ENCODE results near the gene CSMD2.
"Not testable (repeated sequence)": the region's sequence is repeated elsewhere in the genome, so short reads cannot be mapped to it uniquely, and the experiment has no call there.

CSMD2 gene

DNA sequence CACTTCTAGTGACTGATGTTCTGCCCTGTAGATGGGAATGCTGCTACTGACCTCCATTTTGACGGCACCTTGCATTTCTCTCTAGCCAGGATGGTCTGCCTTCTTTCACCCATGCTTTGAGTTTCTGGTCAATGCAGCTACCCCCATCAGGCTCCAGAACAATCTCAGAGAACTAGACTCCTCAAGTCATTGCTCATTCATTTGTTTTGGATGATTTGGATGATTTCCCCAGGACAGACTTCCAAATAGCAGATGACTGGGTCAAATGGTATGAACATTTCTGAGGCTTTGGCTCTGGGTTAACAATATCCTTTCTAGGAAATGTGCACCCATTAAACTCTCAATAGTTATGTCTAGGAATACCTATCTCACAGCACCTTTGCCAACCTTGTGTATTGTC is 63.9 kb downstream of the CSMD2 start:
- DNase-seq = no peak

DNA sequence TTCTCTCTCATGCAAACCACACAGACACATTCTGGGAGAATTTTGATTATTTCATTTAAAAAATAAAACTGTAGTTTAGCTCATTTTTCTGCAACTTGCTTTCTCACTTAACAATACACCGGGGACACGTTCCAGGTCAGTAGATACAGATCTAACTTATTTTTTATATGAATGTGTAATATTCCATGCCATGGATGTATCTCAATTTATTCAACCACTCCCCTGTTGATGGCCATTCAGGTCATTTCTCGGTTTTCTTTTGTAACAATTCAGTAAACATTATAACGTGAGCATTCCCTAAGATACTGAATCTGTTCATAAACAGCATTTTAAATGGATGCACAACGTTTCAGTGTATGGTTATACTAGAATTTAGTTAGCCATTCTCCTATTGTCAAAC is 64.7 kb downstream of the CSMD2 start:
- no peak for DNase-seq

DNA sequence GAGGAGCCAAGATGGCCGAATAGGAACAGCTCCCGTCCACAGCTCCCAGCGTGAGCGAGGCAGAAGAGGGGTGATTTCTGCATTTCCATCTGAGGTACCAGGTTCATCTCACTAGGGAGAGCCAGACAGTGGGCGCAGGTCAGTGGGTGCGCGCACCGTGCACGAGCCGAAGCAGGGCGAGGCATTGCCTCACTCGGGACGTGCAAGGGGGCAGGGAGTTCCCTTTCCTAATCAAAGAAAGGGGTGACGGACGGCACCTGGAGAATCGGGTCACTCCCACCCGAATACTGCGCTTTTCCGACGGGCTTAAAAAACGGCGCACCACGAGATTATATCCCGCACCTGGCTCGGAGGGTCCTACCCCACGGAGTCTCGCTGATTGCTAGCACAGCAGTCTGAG is 72.6 kb downstream of the CSMD2 start:
- not testable (repeated sequence) for DNase-seq

DNA sequence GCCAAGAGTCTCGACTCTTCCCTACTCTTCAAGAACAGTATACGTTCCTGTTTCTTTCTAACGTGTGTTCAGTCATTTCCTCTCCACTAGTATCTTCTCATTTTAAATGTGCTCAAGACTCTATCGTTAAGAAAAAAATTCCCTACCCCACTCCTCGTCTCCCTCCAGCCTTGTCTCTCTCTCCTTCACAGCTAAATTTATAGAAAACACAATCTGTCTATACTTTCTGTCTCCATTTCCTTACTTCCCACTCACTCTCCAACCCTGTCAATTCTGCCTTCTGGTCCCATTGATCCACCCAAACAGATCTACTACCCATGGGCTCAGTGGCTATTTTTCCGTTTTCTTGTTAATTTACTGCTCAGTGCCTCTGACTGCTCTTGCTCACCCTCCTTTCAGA is 75.3 kb downstream of the CSMD2 start:
- DNase-seq = no peak

DNA sequence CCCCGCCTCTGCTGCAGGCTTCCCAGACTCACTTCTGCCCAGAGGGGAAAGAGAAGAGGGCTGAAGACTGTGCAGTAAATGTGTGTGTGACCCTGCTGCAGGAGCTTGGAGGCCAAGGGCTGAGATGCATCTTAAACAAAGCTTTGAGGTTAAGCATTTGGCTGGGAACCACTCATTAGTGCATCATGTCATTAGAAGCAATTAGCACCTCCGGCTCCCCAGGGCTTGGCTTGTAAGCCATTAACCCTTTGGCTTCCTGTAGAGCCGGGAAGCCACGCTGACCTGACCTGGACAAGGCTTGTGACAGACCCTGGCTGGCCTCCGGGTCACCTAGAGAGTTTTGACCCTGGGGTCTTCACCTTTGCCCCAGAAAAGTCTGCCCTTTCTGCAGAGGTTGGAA is 77.0 kb downstream of the CSMD2 start:
- no peak for DNase-seq

DNA sequence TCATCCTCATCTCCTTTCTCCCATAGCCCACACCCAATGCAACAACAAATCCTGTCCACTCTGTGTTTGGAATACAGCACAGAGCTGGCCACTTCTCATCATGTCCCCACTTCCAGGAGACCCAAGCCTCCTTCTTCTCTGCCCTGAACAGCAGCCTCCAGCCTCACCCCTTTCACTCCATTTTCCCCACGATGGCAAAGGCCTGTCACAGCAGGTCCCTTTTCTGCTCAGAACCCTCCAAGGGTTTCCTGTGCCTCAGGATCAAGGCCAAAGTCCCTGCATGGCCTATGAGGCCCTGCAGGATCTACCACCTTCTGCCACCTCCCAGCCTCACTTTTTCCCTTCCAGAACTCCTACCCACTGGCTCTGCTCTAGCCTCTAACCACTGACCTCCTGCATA is 78.5 kb downstream of the CSMD2 start:
- no peak for DNase-seq

DNA sequence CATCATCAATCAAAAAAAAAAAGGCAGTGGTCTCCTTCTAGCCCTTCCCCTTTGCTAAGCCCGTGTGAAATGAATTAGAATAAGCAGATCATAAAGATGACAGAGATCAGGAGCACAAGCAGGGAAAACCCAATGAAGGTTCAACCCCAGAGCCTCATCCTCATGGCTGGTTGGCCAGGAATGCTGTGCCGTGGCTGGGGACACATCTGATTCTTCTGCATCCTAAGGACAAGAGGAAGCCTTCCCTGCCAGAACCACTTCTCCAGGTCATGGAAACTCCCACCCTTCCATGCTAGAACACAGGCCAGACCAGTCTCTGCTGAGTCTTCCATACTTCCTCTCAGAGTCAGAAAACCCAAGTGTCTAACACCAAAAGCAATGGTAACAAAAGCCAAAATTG is 81.1 kb downstream of the CSMD2 start:
- no peak for DNase-seq

DNA sequence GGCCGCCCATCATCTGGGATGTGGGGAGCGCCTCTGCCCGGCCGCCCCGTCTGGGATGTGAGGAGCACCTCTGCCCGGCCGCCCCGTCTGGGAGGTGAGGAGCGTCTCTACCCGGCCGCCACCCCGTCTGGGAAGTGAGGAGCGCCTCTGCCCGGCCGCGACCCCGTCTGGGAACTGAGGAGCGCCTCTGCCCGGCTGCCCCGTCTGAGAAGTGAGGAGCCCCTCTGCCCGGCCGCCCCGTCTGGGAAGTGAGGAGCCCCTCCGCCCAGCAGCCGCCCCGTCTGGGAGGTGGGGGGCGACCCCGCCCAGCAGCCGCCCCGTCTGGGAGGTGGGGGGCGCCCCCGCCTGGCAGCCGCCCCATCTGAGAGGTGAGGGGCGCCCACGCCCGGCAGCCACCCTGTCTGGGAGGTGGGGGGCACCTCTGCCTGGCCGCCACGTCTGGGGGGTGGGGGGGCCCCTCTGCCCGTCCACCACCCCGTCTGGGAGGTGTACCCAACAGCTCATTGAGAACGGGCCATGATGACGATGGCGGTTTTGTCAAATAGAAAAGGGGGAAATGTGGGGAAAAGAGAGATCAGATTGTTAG is 82.9 kb downstream of the CSMD2 start:
- DNase-seq = not testable (repeated sequence)

DNA sequence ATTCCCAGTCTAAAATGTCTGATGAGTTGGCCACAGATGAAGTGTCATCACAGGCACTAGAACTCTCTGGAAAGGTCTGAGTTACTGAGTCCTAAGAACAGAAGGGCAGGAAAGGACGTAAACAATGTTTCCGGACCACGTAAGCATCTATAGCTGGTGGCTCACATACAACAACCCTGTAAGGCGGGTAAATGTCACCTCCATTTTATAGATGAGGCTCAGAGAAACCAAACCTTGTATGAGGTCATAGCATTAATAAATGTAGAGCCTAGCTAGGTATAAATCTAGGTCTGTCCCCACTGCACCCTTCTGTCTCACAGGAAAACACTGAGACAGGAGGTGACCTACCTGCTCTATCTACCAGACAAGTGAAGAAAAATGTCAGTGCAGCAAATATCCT is 86.6 kb downstream of the CSMD2 start:
- DNase-seq = no peak

DNA sequence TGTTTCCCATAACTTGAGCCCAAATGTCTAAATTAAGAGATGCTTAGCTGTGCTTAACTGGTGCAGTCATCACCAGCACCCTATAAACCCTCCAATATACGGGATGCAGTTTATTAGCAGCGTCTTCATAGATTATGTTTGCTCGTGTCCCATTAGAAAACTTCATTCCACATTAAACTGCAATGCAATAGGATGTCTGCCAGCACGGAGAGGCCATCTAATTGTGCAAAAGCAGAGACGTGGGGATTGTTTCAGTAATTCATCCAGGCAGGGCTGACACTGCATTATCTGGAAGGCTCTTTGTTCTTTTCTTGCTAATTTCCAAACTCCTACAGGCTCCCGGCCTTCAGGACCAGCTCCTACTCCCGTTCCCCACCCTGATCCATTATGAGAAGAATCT is 89.5 kb downstream of the CSMD2 start:
- DNase-seq = no peak

DNA sequence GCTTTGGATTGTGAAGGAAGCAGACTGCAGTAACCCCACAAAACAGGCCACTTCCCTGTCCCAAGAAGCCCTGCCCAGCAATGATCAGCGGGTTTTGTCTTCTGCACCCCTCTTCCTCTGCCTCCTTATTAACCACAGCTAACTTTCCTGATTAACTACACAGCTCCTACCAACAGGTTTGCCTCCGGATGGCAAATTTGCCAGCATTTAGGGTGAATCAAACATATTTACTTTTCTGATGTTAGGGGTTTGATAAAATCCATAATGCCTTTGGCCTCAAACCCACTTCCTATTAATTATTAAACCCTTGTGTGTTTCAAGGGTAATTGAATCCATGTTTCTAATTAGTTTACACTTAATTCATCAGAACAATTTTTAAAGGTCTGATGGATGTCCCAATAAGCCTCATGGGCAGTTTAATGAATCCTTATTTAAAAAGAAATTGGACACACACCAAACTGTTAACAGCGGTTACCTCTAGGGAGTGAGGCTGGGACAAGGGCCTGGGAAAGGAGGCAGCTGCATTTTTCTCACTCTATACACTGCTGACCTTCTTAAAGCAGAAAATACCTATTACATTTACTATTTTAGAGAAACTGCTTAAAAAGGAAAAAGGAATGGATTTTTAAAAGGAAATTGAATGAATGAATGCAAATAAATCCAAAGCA is 91.9 kb downstream of the CSMD2 start:
- DNase-seq = no peak

DNA sequence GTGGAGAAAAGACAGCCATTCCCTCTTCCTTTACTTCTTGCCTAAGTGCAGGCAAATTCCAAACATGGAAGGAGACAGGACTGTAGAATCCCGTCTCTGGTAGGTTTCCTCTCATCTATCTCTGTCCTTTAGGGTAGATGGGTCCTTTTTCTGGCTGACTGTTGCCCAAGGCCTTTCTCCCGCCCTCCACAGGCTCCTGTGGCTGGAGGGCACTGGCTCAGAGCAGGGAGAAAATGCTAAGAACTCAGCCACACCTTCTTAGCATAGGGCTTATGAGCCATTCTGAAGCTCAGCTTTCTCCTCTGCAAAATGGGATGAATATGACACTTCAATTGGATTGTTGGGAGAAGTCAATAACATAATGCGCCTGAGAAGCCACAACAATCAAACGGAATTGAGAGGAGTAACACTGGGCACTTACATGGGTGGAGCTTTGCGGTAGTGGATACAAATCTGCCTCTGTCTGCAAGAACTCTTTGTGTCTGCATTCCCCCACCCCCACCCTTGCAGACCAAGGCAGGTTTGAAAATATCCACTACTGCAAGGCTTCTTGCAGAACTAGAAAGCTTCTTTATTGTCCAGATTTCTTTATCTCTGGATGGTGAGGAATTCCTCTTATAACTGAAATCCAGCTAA is 94.7 kb downstream of the CSMD2 start:
- DNase-seq = no peak

DNA sequence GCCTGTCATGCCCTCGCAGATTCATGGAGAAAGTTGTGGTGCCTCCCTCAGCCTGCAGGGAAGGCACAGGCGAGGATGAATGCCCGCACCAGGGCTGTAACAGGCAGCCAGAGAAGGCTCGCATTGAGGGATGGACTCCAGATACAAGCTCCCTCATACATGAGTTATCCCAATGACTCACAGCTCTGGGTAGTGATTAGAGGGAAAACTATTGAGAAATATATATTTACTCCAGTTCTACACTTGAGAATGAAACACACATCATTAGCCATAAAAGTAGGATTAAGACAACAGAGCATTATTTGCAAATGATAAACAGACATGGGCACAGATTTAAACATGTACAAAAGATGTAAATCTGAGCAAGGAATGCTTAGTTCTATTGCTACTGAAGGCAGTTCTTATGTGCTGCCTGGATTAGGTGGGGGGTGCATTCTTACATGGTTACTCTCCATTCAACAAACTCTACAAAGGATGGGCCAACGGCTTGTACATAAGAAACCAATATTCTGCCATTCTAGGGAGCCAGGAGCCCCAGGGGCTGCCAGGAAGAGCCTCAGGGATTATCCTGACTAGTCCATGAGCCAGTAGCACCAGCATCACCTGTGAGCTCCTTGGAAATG is 97.9 kb downstream of the CSMD2 start:
- no peak for DNase-seq

DNA sequence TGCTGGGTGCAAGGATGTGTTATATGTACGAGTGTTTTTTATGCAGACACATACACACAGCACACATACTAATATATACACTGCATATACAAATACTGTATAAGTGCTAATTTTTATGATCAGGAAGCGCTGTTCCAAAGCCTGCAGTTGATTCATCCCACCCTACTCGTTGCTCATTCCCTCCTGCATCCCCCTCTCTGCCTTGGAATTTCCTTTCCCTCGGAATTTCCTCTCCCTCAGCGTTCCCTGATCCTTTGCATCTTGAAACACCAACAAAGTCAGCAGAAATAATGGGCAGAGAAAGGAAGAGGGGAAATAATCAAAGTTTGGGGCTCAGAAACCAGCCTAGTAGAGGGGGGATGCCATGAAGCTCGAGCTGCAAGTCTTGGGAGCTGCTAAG is 98.9 kb downstream of the CSMD2 start:
- DNase-seq = no peak

DNA sequence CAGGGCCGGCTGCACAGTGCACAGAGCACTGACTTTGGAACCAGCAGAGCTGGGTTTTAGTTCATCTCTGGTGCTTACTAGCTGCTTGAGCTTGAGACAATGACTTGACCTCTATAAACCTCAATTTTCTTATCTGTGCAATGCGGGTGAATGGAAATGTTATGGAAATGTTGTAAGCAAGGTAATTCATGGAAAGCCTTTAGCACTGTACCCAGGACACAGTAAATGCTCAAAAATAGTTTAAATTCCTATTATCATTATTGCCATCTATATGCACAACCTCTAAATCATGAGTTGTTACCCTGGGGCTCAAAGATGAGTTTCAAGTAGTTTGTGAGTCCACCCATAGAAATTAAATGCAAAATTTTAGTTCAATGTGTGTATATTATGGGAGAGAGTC is 99.5 kb downstream of the CSMD2 start:
- no peak for DNase-seq

DNA sequence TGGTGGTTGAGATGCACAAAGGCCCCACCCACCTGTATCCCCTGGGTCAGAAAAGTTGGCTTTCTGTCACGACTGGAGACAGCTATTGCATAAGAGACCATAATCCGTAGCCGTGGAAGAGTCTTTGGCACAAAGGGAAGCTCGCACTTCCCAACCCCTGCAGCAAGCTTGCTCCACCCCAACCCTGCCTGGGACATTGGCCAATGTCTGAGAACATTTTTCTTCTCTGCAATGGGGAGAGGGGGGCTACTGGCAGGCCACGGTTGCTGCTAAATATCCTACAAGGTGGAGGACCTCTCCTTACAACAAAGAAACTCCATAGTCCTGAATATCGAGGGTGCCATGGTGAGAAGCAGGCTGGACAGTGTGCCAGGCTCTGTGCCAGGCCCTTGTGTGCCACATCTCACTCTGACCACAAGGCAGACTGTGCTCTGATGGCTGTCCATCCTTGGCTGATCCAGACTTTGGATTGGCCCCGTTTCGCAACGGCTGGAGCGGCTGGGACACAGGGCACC is 104.1 kb downstream of the CSMD2 start:
- no peak for DNase-seq

DNA sequence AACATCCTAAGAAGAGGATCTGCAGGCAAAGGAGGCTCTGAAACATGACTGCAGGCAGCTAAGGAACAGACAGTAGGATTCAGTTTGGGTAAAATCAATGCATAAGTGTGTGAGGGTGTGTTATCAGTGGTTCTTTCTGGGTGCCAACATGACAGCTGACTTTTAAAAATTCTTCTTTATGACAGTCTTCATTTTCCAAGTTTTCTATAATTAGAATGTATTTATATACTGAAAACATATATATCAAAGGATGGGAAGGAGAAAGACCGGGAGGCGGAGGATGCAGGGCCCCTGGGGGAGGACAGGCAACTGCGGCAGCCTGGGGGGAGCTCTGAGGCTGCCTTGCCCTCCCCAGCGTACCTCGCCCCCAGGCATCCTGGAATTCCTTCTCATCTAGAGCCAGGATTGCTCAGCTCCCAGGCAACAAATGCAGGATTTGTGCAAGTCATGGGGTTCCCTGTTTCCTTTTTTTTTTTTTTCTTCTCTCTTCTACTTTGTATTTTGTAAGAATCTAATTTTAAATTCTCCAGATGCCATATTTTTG is 104.8 kb downstream of the CSMD2 start:
- no peak for DNase-seq

DNA sequence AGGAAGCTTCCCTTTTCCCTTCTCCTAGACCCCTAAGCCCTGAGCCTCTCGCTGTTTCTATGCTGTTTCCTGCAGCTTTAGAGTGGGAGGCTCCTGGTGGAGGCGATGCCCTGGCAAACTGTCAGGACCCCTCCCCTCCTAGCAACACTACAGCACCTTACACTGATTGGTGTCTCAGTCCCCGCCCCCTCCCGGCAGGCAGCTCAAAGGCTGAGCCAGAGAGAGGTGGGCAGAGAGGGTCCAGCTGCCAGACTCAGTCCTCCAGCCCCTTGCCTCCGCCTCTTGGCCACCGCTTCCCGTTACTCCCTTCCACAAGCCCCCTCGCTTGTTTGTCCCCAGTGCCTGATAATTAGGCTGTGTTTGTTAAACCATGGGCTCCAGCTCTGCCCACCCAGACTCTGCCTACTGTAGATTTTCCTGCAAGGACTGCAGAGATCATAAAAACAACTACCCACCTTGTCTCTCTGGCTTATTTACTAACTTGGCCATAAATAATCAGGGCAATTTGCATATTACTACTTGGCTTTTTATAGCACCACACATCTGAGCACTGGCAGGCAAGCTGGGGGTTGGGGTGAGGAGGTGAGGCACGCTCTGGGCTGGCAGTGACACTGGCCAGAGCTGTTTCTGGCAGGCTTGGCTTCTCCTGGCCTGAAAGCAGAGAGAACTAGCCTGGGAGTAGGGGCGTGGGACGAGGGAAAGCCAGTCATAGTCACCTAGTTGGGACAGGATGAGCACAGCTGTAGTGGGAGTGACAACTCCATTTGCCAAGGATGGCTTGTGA is 107.5 kb downstream of the CSMD2 start:
- no peak for DNase-seq

DNA sequence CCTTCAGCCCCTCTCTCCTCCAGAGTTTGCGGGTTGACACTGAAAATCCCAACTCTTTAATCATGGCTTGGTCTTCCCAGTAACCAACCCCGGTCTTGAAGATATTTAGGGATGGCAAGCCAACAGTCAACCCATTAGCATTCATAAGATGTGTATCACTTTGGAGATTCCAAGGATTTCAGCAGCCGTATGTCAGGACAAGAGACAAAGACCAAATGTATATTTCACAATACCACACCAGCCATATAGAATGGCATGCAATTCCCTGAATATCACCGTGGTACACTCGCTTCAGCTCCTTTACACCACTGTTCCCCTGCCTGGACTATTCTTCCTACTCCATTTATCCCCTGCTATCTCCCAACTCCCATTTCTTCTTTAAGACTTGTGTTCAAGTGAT is 109.2 kb downstream of the CSMD2 start:
- no peak for DNase-seq

DNA sequence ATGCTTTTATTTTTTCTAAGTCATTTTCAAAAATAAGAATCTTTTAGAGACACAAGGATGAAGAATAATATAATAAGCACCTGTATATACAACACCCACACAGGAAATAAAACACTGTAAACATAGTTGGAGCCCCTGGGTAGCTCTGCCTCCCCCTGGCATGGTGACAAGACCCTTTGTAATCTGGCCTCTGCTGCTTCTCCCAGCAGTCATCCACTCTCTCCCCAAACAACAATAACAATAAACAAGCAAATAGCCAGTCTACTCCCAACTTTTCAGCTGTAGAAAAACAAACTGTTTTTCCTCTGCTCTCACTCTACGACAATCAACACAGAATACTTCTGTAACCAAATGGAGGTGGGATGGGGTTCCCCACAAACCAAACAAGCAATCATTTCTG is 110.1 kb downstream of the CSMD2 start:
- DNase-seq = no peak

DNA sequence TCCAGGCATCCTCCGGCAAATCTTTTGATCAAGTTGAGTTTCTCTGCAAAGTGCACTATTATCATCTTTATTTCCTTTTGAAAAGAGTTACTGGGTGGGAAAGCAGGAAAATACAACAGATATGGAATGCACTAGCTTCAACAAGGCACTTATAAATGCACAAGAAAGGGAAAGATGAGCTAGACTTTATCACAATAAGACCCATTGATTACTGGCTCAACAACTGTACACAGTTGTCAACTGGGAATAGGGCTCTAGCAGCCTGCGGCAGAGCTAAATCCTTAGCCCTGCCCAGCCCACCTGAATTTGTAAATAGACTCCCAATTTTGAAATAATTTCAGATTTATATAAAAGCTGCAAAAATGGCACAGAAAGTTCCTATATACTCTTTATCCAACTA is 111.4 kb downstream of the CSMD2 start:
- no peak for DNase-seq

DNA sequence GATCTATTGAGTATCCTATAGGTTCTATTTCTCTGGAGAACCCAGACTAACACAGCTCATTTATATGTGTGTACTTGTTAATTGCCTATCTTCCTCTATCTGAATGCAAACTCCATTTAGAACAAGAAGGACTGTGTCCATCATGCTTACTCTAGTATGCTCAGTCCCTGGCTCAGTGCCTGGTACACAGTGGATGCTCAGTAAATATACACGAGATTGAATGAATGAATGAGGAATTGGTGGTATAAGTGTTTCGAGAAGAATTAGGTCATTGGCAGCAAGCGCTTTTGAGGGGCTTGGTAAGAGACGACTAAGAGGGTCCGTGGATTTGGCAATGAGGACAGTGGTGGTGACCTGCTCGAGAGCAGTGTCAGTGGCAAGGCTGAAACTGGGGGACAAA is 112.5 kb downstream of the CSMD2 start:
- no peak for DNase-seq
